Neural cell (in vitro differentiated cells): ENCODE results near the gene PDK2. TPM values are rescaled to one million over a fixed set of nuclear protein-coding genes. Genes with fewer than 3 reads are reported as not detected.

Experiments used
- H2AFZ ChIP-seq: fragments of 200-600, 300-800 bp; sonication (generic), shearing (Covaris generic); 2 replicates; pipeline ENCODE4 v1.6.0; 2014; ENCODE audit warnings: low read depth, mild to moderate bottlenecking, antibody characterized with exemption, low read length, moderate library complexity
- H3F3A ChIP-seq: fragments of 200-600 bp; shearing (Covaris generic); 2 replicates; pipeline ENCODE4 v1.6.1; 2016; ENCODE audit warnings: mild to moderate bottlenecking, moderate library complexity, mixed read lengths, antibody characterized with exemption, low read length; ENCODE audit not compliant: insufficient read depth, poor library complexity, severe bottlenecking
- H3K27ac ChIP-seq: fragments of 200-600, 300-800 bp; sonication (generic), shearing (Covaris generic); 2 replicates; pipeline ENCODE4 v1.5.1; 2014; ENCODE audit warnings: mild to moderate bottlenecking, low read length, moderate library complexity
- H3K27me3 ChIP-seq: fragments of 300-800, 200-600 bp; sonication (generic), shearing (Covaris generic); 2 replicates; pipeline ENCODE4 v1.6.0; 2014; ENCODE audit warnings: mild to moderate bottlenecking, low read depth, low read length, moderate library complexity; ENCODE audit not compliant: insufficient read depth
- H3K36me3 ChIP-seq: fragments of 300-800, 200-600 bp; sonication (generic), shearing (Covaris generic); 2 replicates; pipeline ENCODE4 v1.5.1; 2014; ENCODE audit warnings: mild to moderate bottlenecking, antibody characterized with exemption, low read length, moderate library complexity; ENCODE audit not compliant: insufficient read depth
- H3K4me2 ChIP-seq: fragments of 300-800, 200-600 bp; sonication (generic), shearing (Covaris generic); 2 replicates; pipeline ENCODE4 v1.6.0; 2014; ENCODE audit warnings: mild to moderate bottlenecking, low read length
- H3K4me3 ChIP-seq: fragments of 300-800, 200-600 bp; sonication (generic), shearing (Covaris generic); 2 replicates; pipeline ENCODE4 v1.5.1; 2014; ENCODE audit warnings: mild to moderate bottlenecking, low read length, moderate library complexity
- H3K79me2 ChIP-seq: fragments of 200-600 bp; shearing (Covaris generic); replicated peaks from 2 replicates; pipeline ENCODE4 v1.6.0; 2014; ENCODE audit warnings: mild to moderate bottlenecking, low read length, moderate library complexity; ENCODE audit not compliant: insufficient read depth
- H3K9ac ChIP-seq: fragments of 300-800, 200-600 bp; sonication (generic), shearing (Covaris generic); 2 replicates; pipeline ENCODE4 v1.6.1; 2016; ENCODE audit warnings: mild to moderate bottlenecking, low read length, mixed read lengths
- H3K9me2 ChIP-seq: fragments of 200-600 bp; shearing (Covaris generic); 2 replicates; pipeline ENCODE4 v1.6.1; 2016; ENCODE audit warnings: mild to moderate bottlenecking, low read length, mixed read lengths; ENCODE audit not compliant: insufficient read depth
- H3K9me3 ChIP-seq: fragments of 200-600, 300-800 bp; sonication (generic), shearing (Covaris generic); 2 replicates; pipeline ENCODE4 v1.6.1; 2016; ENCODE audit warnings: mild to moderate bottlenecking, mixed run types, low read length, moderate library complexity, mixed read lengths
- H4K20me1 ChIP-seq: fragments of 200-600 bp; shearing (Covaris generic); 2 replicates; pipeline ENCODE4 v1.6.1; 2016; ENCODE audit warnings: mild to moderate bottlenecking, mixed run types; ENCODE audit not compliant: insufficient read depth
- EP300 ChIP-seq: fragments of 450-650 bp; conservative IDR thresholded peaks from 2 replicates; pipeline ENCODE4 v1.6.1; 2014; ENCODE audit warnings: antibody characterized with exemption, mild to moderate bottlenecking, moderate library complexity; ENCODE audit not compliant: poor library complexity, severe bottlenecking
- EZH2 ChIP-seq: fragments of 200-600, 300-800 bp; shearing (Covaris generic), sonication (generic); IDR thresholded peaks from 2 replicates; pipeline ENCODE4 v1.6.1; 2014; ENCODE audit warnings: antibody characterized with exemption, low read length, borderline replicate concordance, mild to moderate bottlenecking; ENCODE audit not compliant: insufficient read depth, poor library complexity, severe bottlenecking
- MXI1 ChIP-seq: fragments of 450-650 bp; conservative IDR thresholded peaks from 2 replicates; pipeline ENCODE4 v1.6.1; 2014; ENCODE audit warnings: antibody characterized with exemption, mild to moderate bottlenecking; ENCODE audit not compliant: poor library complexity, severe bottlenecking
- POLR2AphosphoS5 ChIP-seq: IDR thresholded peaks from 2 replicates; pipeline ENCODE4 v1.6.1; 2012
- SMC3 ChIP-seq: fragments of 450-650 bp; conservative IDR thresholded peaks from 2 replicates; pipeline ENCODE4 v1.6.1; 2014; ENCODE audit warnings: antibody characterized with exemption, mild to moderate bottlenecking, moderate library complexity; ENCODE audit not compliant: poor library complexity
- TAF1 ChIP-seq: IDR thresholded peaks from 2 replicates; pipeline ENCODE4 v1.6.1; 2012; ENCODE audit warnings: low read depth
- polyA plus RNA-seq: library from polyadenylated mRNA; depleted of rRNA; stranded (reverse); fragments of >200 nt; gene quantifications from 2 replicates; pipeline ENCODE4 v1.2.3, GENCODE V29; 2014
- TF ChIP-seq, protein P1 (sequence below): IDR thresholded peaks from 2 replicates; pipeline ENCODE4 v1.6.1; 2012; ENCODE audit warnings: borderline replicate concordance
- TF ChIP-seq, protein P2 (sequence below): fragments of 450-650 bp; IDR thresholded peaks from 2 replicates; pipeline ENCODE4 v1.5.1; 2014; ENCODE audit warnings: antibody characterized with exemption, mild to moderate bottlenecking, moderate library complexity; ENCODE audit not compliant: poor library complexity, severe bottlenecking

Gene PDK2
- polyA plus RNA-seq, 1 donor from 2014 or later, result 36.2 TPM

- H4K20me1 ChIP-seq, result peaks cover 6% of the 10 kb centered on the region
- H2AFZ ChIP-seq, result no peak overlapping the region
- no peaks in the 10 kb centered on the region for H3F3A ChIP-seq
- H3K4me3 ChIP-seq, result no peak overlapping the region
- no peak overlapping the region for H3K4me2 ChIP-seq
- no peak overlapping the region for H3K9ac ChIP-seq
- no peaks in the 10 kb centered on the region for H3K9me2 ChIP-seq
- TF ChIP-seq EP300 (no peak), POLR2AphosphoS5 (no peak), TAF1 (no peak), MXI1 (no peak)
- TF ChIP-seq, protein P1, sequence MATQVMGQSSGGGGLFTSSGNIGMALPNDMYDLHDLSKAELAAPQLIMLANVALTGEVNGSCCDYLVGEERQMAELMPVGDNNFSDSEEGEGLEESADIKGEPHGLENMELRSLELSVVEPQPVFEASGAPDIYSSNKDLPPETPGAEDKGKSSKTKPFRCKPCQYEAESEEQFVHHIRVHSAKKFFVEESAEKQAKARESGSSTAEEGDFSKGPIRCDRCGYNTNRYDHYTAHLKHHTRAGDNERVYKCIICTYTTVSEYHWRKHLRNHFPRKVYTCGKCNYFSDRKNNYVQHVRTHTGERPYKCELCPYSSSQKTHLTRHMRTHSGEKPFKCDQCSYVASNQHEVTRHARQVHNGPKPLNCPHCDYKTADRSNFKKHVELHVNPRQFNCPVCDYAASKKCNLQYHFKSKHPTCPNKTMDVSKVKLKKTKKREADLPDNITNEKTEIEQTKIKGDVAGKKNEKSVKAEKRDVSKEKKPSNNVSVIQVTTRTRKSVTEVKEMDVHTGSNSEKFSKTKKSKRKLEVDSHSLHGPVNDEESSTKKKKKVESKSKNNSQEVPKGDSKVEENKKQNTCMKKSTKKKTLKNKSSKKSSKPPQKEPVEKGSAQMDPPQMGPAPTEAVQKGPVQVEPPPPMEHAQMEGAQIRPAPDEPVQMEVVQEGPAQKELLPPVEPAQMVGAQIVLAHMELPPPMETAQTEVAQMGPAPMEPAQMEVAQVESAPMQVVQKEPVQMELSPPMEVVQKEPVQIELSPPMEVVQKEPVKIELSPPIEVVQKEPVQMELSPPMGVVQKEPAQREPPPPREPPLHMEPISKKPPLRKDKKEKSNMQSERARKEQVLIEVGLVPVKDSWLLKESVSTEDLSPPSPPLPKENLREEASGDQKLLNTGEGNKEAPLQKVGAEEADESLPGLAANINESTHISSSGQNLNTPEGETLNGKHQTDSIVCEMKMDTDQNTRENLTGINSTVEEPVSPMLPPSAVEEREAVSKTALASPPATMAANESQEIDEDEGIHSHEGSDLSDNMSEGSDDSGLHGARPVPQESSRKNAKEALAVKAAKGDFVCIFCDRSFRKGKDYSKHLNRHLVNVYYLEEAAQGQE, result no peak
- TF ChIP-seq, protein P2, sequence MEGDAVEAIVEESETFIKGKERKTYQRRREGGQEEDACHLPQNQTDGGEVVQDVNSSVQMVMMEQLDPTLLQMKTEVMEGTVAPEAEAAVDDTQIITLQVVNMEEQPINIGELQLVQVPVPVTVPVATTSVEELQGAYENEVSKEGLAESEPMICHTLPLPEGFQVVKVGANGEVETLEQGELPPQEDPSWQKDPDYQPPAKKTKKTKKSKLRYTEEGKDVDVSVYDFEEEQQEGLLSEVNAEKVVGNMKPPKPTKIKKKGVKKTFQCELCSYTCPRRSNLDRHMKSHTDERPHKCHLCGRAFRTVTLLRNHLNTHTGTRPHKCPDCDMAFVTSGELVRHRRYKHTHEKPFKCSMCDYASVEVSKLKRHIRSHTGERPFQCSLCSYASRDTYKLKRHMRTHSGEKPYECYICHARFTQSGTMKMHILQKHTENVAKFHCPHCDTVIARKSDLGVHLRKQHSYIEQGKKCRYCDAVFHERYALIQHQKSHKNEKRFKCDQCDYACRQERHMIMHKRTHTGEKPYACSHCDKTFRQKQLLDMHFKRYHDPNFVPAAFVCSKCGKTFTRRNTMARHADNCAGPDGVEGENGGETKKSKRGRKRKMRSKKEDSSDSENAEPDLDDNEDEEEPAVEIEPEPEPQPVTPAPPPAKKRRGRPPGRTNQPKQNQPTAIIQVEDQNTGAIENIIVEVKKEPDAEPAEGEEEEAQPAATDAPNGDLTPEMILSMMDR, result no peak
- no peaks in the 10 kb centered on the region for H3K27me3 ChIP-seq
- no peak overlapping the region for H3K27ac ChIP-seq
- H3K9me3 ChIP-seq, result no peaks in the 10 kb centered on the region
- H3K36me3 ChIP-seq, result no peaks in the 10 kb centered on the region
- peaks cover 16% of the 10 kb centered on the region for H3K79me2 ChIP-seq
Measured at GRCh38 chr17:50153650-50154575, 58.8 kb downstream of the PDK2 start.

DNA sequence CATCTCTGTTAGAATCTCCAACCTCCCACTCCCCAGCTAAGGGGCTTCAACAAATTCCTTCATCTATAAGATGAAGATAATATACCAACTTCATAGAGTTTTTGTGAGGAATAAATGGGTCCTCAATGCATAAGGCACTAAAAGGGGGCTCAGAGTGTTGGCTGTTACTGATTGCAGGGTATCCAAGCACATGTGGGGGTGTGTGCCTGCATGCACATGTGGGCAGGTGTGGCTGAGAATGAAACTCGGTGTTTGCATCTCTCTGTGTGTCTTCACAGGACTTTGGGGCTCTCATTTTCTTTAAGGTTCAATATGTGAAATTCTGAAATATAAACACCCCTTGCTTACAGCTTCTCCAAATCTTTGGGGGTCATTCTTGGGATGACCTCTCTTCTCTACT is 59.5 kb downstream of the PDK2 start:
- no peak overlapping the region for H3K27ac ChIP-seq
- H3K36me3 ChIP-seq, result no peaks in the 10 kb centered on the region
- no peaks in the 10 kb centered on the region for H3K9me2 ChIP-seq
- no peaks in the 10 kb centered on the region for H3F3A ChIP-seq
- peaks cover under 1% of the 10 kb centered on the region for H4K20me1 ChIP-seq
- H2AFZ ChIP-seq, result no peak overlapping the region
- TF ChIP-seq SMC3 (no peak), EZH2 (no peak), TAF1 (no peak)
- TF ChIP-seq, protein P1, result no peak
- no peak overlapping the region for H3K9ac ChIP-seq
- peaks cover 10% of the 10 kb centered on the region for H3K79me2 ChIP-seq
- no peaks in the 10 kb centered on the region for H3K9me3 ChIP-seq
- no peak overlapping the region for H3K4me3 ChIP-seq
- H3K27me3 ChIP-seq, result no peaks in the 10 kb centered on the region
- no peak overlapping the region for H3K4me2 ChIP-seq
